Activated CD8-positive, alpha-beta T cell treated with anti-CD3 and anti-CD28 coated beads, Interleukin-2, amount 10 ng/mL, durations not matched to agents 7 days and 5 days (primary cell): ENCODE data around the gene CPO. TPM values are rescaled to one million over a fixed set of nuclear protein-coding genes. Genes with fewer than 3 reads are reported as not detected.
"Not testable (repeated sequence)": the region's sequence is repeated elsewhere in the genome, so short reads cannot be mapped to it uniquely, and the experiment has no call there.

Source experiments
- ATAC-seq: fragments of 150-1000 bp; cut with Tn5 transposase; one replicate; pipeline ENCODE4 v1.10.0; 2021; ENCODE audit warnings: moderate library complexity
- CTCF ChIA-PET: fragments of 350-600 bp; sonication (Branson Sonifier 250); formaldehyde crosslinking; loops from one replicate; lab custom pipeline; 2021; ENCODE audit warnings: antibody characterized with exemption; lab: Charles Lee
- POLR2A ChIA-PET: fragments of 350-600 bp; sonication (Branson Sonifier 250); formaldehyde crosslinking; loops from one replicate; lab custom pipeline; 2021; ENCODE audit warnings: antibody characterized with exemption; lab: Charles Lee
- DNase-seq: peaks from one replicate; pipeline ENCODE4 v3.0.0-alpha.2; 2020
- H3K27ac Mint-ChIP-seq: one replicate; pipeline ENCODE4 v1.8.0; 2021; ENCODE audit warnings: mild to moderate bottlenecking, mixed read lengths
- H3K27me3 Mint-ChIP-seq: one replicate; pipeline ENCODE4 v1.8.0; 2021; ENCODE audit warnings: low read depth, mixed read lengths
- H3K36me3 Mint-ChIP-seq: one replicate; pipeline ENCODE4 v1.8.0; 2021; ENCODE audit warnings: low read depth, mixed read lengths
- H3K4me1 Mint-ChIP-seq: one replicate; pipeline ENCODE4 v1.8.0; 2021; ENCODE audit warnings: low read depth, mixed read lengths
- H3K4me3 Mint-ChIP-seq: one replicate; pipeline ENCODE4 v1.8.0; 2021; ENCODE audit warnings: mild to moderate bottlenecking, mixed read lengths
- H3K9me3 Mint-ChIP-seq: one replicate; pipeline ENCODE4 v1.8.0; 2022; ENCODE audit warnings: mixed read lengths; ENCODE audit not compliant: insufficient read depth
- total RNA-seq, 2 experiments: library from RNA; stranded (reverse); gene quantifications; one replicate each; pipeline ENCODE4 v1.2.3, GENCODE V29; 2021

Gene CPO
- total RNA-seq, 2 experiments from 2014 or later = not detected

DNA sequence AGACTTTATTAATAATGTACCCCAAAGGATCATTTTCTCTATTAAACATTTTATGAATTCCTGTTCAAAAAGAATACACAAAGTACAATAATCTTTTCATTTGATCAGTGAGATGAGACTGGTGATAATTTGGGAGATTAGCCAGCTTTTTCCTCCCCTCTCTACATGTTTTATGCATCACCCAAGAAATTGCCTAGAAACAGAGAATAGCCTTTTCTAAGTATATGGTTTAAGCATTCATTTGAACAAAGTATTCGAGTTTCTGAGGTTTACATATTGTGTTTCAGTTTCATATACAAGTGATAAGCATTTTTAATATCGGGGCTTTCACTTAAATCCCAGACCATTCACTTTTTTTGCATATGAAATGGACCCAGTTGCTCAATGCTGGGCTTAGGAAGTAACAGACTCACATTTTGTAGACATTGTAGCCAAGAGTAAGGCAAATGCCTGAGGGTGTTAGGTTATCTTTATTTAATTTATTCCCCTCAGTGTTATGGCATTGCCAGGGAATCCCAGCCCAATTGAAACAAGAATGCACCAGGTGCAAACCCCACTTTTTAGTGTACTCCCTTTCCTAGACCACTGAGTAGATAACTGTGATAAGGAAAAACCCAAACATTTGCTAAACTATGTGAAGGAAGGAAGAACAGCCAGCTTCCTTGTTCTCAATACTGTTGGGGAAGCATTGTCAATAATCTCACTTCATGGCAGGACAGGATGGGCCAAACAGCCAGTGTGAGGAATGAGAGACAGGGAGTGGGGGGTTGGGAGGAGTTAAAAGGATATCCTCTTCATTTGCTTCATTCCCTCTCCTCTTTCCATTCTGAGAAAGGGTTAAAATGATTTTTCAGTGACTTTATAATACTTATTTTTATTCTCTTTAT is 3.5 kb downstream of the CPO start:
- no peaks in the 10 kb centered on the region for H3K4me1 Mint-ChIP-seq
- H3K36me3 Mint-ChIP-seq = no peaks in the 10 kb centered on the region
- ChIA-PET CTCF (no interaction called here), POLR2A (no interaction called here)
- no peak overlapping the region for H3K4me3 Mint-ChIP-seq
- H3K27ac Mint-ChIP-seq = no peak overlapping the region
- H3K9me3 Mint-ChIP-seq = no peaks in the 10 kb centered on the region
- no peak for DNase-seq
- no peaks in the 10 kb centered on the region for H3K27me3 Mint-ChIP-seq
- no peak for ATAC-seq

DNA sequence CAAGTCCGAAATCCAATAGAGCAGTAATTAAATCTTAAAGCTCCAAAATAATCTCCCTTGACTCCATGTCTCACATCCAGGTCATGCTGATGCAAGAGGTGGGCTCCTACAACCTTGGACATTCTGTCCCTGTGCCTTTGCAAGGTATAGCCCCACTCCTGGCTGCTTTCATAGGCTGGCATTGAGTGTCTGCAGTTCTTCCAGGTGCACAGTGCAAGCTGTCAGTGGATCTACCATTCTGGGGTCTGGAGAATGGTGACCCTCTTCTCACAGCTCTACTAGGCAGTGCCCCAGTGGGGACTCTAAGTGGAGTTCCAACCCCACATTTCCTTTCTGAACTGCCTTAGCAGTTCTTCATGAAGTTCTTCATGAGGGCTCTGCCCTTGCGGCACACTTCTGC is 14.1 kb downstream of the CPO start:
- H3K27me3 Mint-ChIP-seq, ATAC-seq, H3K4me3 Mint-ChIP-seq, DNase-seq, H3K27ac Mint-ChIP-seq, H3K4me1 Mint-ChIP-seq, POLR2A ChIA-PET, H3K9me3 Mint-ChIP-seq, H3K36me3 Mint-ChIP-seq, CTCF ChIA-PET: not testable (repeated sequence)

DNA sequence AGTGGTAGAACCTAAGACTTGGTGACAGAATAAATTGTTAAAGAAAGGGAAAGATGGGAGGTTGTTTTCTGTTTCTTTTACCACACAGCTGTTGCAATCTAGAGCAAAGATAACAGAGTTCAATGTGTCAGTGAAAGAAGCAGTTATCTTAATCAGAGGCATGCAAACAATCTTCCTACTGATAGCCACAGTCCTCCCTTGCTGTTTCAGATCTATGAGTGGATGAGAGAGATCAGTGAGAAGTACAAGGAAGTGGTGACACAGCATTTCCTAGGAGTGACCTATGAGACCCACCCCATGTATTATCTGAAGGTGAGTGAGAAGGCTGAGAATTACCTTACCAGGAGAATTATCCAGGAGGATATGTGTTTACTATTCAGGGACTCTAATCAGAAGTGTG is 15.9 kb downstream of the CPO start:
- H3K4me3 Mint-ChIP-seq = no peak overlapping the region
- H3K36me3 Mint-ChIP-seq = no peaks in the 10 kb centered on the region
- CTCF ChIA-PET = no interaction called here
- no peak overlapping the region for H3K27ac Mint-ChIP-seq
- no peaks in the 10 kb centered on the region for H3K4me1 Mint-ChIP-seq
- H3K9me3 Mint-ChIP-seq = peaks cover 7% of the 10 kb centered on the region
- no peaks in the 10 kb centered on the region for H3K27me3 Mint-ChIP-seq
- DNase-seq (no peak), ATAC-seq (no peak)
- POLR2A ChIA-PET = no interaction called here

DNA sequence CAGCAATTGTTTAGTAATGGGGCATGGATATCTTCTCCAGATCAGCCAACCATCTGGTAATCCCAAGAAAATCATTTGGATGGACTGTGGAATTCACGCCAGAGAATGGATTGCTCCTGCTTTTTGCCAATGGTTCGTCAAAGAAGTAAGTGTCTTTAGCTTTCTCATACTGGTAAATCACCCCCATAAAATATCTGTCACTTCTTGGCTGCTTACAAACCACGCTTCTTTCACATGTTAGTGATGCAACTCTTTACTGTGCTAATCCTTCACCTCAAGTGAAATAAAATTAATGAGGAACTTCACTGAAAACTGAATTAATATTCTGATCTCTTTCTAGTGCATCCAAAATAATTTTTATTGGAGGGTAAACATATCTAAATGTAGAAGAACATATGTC is 18.9 kb downstream of the CPO start:
- H3K4me3 Mint-ChIP-seq = no peak overlapping the region
- H3K9me3 Mint-ChIP-seq = peaks cover 7% of the 10 kb centered on the region
- ChIA-PET POLR2A (no interaction called here), CTCF (no interaction called here)
- no peaks in the 10 kb centered on the region for H3K36me3 Mint-ChIP-seq
- no peaks in the 10 kb centered on the region for H3K4me1 Mint-ChIP-seq
- no peak for DNase-seq
- no peak for ATAC-seq
- no peak overlapping the region for H3K27ac Mint-ChIP-seq
- no peaks in the 10 kb centered on the region for H3K27me3 Mint-ChIP-seq

DNA sequence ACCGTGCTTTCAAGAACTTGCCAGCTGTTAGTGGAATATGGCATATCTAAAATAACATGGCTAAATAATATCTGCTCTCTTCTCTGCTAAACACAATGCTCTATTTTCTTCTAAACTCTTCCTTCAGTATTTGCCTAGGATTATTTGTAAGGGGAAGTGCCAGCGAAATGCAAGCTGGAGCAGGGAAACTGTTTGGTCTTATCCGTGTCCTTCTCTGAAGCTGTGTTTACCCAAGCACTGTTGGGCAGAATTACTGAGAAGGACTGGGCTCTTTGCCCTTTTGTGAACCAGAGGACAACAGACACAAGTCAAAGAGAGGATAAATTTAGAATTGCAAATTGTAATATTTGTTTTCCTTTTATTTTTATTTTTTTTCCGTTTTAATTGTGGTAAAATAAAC is 23.6 kb downstream of the CPO start:
- ATAC-seq (no peak), DNase-seq (no peak)
- Mint-ChIP-seq H3K27ac (no peak overlapping the region), H3K9me3 (no peaks in the 10 kb centered on the region), H3K4me1 (no peaks in the 10 kb centered on the region), H3K36me3 (no peaks in the 10 kb centered on the region), H3K27me3 (no peaks in the 10 kb centered on the region), H3K4me3 (no peak overlapping the region)
- POLR2A ChIA-PET = no interaction called here
- CTCF ChIA-PET = no interaction called here

DNA sequence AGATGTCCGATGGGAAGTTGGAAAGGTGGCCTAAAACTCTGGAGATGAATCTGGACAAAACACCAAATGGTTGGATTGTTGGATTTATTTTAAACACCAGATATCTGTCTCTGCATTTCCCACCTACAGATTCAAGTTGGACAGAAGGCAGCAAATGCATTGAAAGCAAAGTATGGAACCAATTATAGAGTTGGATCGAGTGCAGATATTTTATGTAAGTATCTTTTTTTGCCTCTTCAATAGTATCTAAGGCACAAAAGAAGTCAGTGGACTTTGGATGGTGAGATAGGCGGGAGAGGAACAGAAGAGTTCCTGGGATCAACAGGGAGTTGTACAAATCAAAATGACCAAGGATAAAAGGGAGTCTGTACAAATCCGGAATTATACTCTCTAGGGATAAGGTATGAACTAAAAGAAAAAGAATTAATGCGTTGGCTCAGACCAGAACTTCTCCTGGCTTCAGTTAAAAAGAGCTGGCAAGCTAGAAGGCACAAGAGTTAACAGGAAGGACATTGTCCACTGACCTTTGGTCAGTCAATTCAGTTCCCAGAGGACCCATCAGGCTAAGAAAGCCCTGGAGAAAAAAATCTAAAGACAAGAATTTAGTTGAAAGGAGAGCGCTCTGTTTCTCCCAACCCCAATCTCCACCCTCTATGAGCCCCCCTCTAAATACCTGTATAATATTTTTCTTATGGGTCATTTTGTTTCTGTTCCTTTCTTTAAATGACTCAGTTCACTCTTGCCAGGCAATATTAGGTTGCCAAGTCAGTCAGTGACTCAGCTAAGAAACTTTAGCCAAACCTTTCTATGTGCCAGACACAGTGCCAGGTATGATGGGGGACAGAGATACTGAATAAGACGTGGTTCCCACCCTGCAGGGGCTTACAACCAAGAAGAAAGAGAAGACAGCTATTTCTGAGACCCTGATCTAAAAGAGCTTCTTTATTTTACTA is 29.1 kb downstream of the CPO start:
- Mint-ChIP-seq H3K9me3 (no peaks in the 10 kb centered on the region), H3K36me3 (no peaks in the 10 kb centered on the region), H3K27ac (no peak overlapping the region), H3K4me1 (no peaks in the 10 kb centered on the region), H3K27me3 (no peaks in the 10 kb centered on the region), H3K4me3 (no peak overlapping the region)
- DNase-seq = no peak
- ChIA-PET CTCF (no interaction called here), POLR2A (no interaction called here)
- no peak for ATAC-seq

DNA sequence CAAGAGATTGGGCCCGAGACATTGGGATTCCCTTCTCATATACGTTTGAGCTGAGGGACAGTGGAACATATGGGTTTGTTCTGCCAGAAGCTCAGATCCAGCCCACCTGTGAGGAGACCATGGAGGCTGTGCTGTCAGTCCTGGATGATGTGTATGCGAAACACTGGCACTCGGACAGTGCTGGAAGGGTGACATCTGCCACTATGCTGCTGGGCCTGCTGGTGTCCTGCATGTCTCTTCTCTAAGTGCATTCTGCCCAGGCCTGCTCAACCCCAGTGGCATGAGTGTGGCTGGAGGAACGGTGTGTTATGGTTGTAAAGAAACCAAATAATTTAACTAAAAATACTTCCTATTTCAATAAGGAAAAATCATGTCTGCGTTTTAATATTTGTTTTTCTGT is 29.9 kb downstream of the CPO start:
- CTCF ChIA-PET = no interaction called here
- H3K27me3 Mint-ChIP-seq = peaks cover 2% of the 10 kb centered on the region
- no peak for DNase-seq
- POLR2A ChIA-PET = no interaction called here
- no peak overlapping the region for H3K4me3 Mint-ChIP-seq
- no peak for ATAC-seq
- no peaks in the 10 kb centered on the region for H3K9me3 Mint-ChIP-seq
- H3K27ac Mint-ChIP-seq = no peak overlapping the region
- H3K4me1 Mint-ChIP-seq = no peaks in the 10 kb centered on the region
- no peaks in the 10 kb centered on the region for H3K36me3 Mint-ChIP-seq

DNA sequence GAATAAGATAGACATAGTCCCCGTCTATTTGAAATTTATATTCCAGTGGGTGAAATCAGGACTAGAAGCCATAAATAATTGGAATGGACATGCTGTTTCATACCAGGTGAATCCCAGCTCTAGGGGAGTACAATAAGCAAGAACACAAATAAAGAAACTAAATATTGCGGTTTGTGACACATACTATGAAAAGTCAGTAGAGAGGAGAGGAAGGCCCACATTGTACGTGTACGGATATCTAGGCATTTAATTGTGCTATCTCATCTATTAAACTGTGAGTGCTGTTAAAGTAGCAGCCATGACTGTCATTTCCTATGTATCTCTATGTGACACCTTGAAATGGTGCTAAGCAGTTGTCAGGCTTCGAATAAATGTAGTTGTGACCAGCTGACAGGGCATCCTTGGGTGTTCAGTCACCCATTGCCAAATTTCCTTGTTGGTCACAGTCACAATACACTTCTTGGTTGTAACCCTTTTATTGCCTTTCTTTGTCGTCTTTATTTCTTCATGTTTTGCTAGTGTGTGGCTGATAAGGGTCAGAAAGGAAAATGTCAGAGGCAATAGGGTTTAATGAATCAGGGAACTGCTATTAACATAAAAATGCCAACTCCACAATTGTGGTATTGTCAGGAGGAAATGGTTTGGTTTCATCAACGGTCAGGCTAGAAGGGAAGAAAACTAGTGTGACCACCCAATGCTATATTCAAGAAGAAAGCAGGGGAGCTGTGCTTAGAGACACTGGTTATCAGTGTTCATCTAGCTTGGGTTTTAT is 31.5 kb downstream of the CPO start:
- Mint-ChIP-seq H3K9me3 (no peaks in the 10 kb centered on the region), H3K36me3 (no peaks in the 10 kb centered on the region), H3K27ac (no peak overlapping the region), H3K27me3 (peaks cover 7% of the 10 kb centered on the region), H3K4me1 (no peaks in the 10 kb centered on the region), H3K4me3 (no peak overlapping the region)
- ATAC-seq (no peak), DNase-seq (no peak)
- CTCF ChIA-PET = interaction anchor here (1.8 kb wide), 1 partner anchor 502 kb away, joined by 8 read pairs; no protein-coding TSS in a partner anchor
- POLR2A ChIA-PET = no interaction called here

DNA sequence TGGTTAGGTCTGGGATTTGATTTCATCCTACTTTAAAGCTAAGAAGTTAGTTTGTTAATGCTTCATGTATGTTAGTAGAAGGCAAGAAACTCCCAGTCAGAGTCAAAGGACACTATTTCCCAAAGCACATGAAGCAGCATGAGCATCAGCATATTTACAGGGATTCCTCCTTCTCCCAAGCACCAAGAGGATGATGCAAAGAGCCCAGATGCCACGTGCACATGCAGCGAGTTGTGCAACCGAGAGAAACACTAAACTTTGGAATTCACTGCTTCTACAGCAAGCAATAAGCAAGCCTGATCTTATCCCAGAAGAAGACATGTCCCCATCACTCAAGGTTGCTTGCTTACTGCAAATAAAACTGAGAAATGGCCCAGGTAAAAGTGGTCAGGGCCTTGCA is 32.5 kb downstream of the CPO start:
- no peak for DNase-seq
- Mint-ChIP-seq H3K4me1 (no peaks in the 10 kb centered on the region), H3K27ac (no peak overlapping the region), H3K9me3 (no peaks in the 10 kb centered on the region), H3K4me3 (no peak overlapping the region), H3K36me3 (no peaks in the 10 kb centered on the region), H3K27me3 (peaks cover 7% of the 10 kb centered on the region)
- CTCF ChIA-PET = interaction anchor here (1.8 kb wide), 1 partner anchor 501 kb away, joined by 8 read pairs; no protein-coding TSS in a partner anchor
- POLR2A ChIA-PET = no interaction called here
- ATAC-seq = no peak

DNA sequence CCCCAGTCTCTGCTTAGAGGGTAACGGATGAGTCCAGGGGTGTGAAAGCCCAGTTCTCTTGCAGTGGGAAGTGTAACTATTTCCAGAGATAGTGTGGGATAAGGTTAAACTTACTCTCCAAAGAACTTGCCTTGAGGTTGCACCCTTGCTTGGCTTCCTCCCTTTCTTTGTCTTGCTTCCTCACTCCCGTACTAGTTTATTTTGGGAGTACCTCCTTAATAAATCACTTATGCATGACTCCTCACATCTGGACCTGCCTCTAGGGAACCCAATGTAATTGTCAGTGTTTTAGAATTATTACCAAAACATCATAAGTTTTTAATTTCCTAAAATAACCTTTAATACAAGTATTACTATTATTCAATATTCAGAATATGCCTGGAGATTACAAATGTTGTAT is 35.2 kb downstream of the CPO start:
- no peak for DNase-seq
- Mint-ChIP-seq H3K4me1 (no peaks in the 10 kb centered on the region), H3K27ac (no peak overlapping the region), H3K36me3 (no peaks in the 10 kb centered on the region), H3K27me3 (peaks cover 7% of the 10 kb centered on the region), H3K9me3 (no peaks in the 10 kb centered on the region), H3K4me3 (no peak overlapping the region)
- ATAC-seq = no peak
- ChIA-PET CTCF (no interaction called here), POLR2A (no interaction called here)

DNA sequence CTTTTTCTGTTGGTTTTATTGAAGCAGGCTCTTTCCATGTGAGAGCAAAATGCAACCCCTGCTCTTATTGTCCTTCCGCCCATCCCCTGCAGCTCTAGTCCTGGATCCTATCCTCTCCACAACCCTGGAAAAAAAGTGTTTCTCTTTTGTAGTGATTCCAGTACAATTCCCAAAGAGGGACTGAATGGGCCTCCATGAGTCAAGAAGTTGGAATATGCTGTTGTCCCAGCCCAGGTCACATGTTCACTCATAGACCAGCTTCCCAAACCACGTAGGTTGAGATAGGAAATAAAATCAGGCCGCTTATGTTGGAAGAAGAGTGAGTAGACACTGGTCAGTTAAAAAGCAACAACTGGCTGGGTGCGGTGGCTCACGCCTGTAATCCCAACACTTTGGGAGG is 39.4 kb downstream of the CPO start:
- H3K4me1 Mint-ChIP-seq = no peaks in the 10 kb centered on the region
- no peaks in the 10 kb centered on the region for H3K36me3 Mint-ChIP-seq
- no peaks in the 10 kb centered on the region for H3K9me3 Mint-ChIP-seq
- no peak overlapping the region for H3K27ac Mint-ChIP-seq
- POLR2A ChIA-PET = no interaction called here
- no peak for ATAC-seq
- no peak overlapping the region for H3K4me3 Mint-ChIP-seq
- DNase-seq = no peak
- H3K27me3 Mint-ChIP-seq = peaks cover 9% of the 10 kb centered on the region
- CTCF ChIA-PET = no interaction called here
